ENCODE data around the gene MCTP1. TPM values are rescaled to one million over a fixed set of nuclear protein-coding genes. Genes with fewer than 3 reads are reported as not detected.

MCTP1 gene
- total RNA-seq, 4 donors from 2014 or later: 5.7 to 33.5 (median 17.4) TPM

- H3K9me3 ChIP-seq: no peaks in the 10 kb centered on the region
- intact Hi-C loops (cut with DNase I): no loop called here
- no peaks in the 10 kb centered on the region for H3K36me3 ChIP-seq
- H3K27ac ChIP-seq: no peak overlapping the region
- H3K4me1 ChIP-seq: peaks cover 16 to 24% of the 10 kb centered on the region in 2 donors
- no peak for DNase-seq
- no peak overlapping the region for H3K4me3 ChIP-seq (replicated peaks in 1 of 3)
- no peak for TF ChIP-seq POLR2A (IDR thresholded peaks at IDR 0.05)
- TF ChIP-seq CTCF (IDR thresholded peaks at IDR 0.05): no peak
- 78 to 90% methylated on average over 2 of the region's 2 CpGs for WGBS, 2 donors
- no peaks in the 10 kb centered on the region for H3K27me3 ChIP-seq
Measured at GRCh38 chr5:94749042-94749441, 535.9 kb downstream of the MCTP1 start.

- no peak overlapping the region for H3K4me3 ChIP-seq (replicated peaks in 1 of 3)
- H3K27ac ChIP-seq: no peak overlapping the region
- no peaks in the 10 kb centered on the region for H3K9me3 ChIP-seq
- intact Hi-C loops (cut with DNase I): no loop called here
- 41 to 50% methylated on average over 3 of the region's 3 CpGs for WGBS, 2 donors
- TF ChIP-seq POLR2A (IDR thresholded peaks at IDR 0.05): no peak
- no peak for TF ChIP-seq CTCF (IDR thresholded peaks at IDR 0.05)
- no peaks in the 10 kb centered on the region for H3K27me3 ChIP-seq
- no peaks in the 10 kb centered on the region for H3K36me3 ChIP-seq
- peaks cover 16 to 24% of the 10 kb centered on the region in 2 donors for H3K4me1 ChIP-seq
- no peak for DNase-seq
Measured at GRCh38 chr5:94748212-94748611, 536.7 kb downstream of the MCTP1 start.

- no peaks in the 10 kb centered on the region for H3K9me3 ChIP-seq
Measured at GRCh38 chr5:94747371-94747770, 537.5 kb downstream of the MCTP1 start.

GRCh38 chr5:94746731-94747124, 538.2 kb downstream of the MCTP1 start:
- Histone ChIP-seq H3K27me3 (no peaks in the 10 kb centered on the region), H3K27ac (peak overlapping the region in 1 of 3 donors; percentile 38), H3K4me1 (peaks cover 5 to 15% of the 10 kb centered on the region in 2 donors), H3K9me3 (no peaks in the 10 kb centered on the region), H3K36me3 (no peaks in the 10 kb centered on the region), H3K4me3 (replicated peaks in 1 of 3) (no peak overlapping the region)
- peak; percentile 25 to 33 for DNase-seq
- TF ChIP-seq POLR2A (IDR thresholded peaks at IDR 0.05): no peak
- TF ChIP-seq CTCF (IDR thresholded peaks at IDR 0.05): no peak
- intact Hi-C loops (cut with DNase I): no loop called here
- 14 to 19% methylated on average over 1 of the region's 1 CpG for WGBS, 2 donors

More at GRCh38 chr5:94747371-94747770, 537.5 kb downstream of the MCTP1 start:
- TF ChIP-seq CTCF (IDR thresholded peaks at IDR 0.05) (no peak), POLR2A (IDR thresholded peaks at IDR 0.05) (no peak)
- 97 to 98% methylated on average over 4 of the region's 4 CpGs for WGBS, 2 donors
- intact Hi-C loops (cut with DNase I): no loop called here
- H3K4me1 ChIP-seq: peaks cover 9 to 20% of the 10 kb centered on the region in 2 donors
- DNase-seq: no peak
- no peaks in the 10 kb centered on the region for H3K27me3 ChIP-seq
- no peak overlapping the region for H3K27ac ChIP-seq
- H3K36me3 ChIP-seq: no peaks in the 10 kb centered on the region
- H3K4me3 ChIP-seq (replicated peaks in 1 of 3): no peak overlapping the region

GRCh38 chr5:94745786-94746730, 538.8 kb downstream of the MCTP1 start:
- no peaks in the 10 kb centered on the region for H3K36me3 ChIP-seq
- H3K4me1 ChIP-seq: peaks cover 2 to 12% of the 10 kb centered on the region in 2 donors
- no peaks in the 10 kb centered on the region for H3K27me3 ChIP-seq
- TF ChIP-seq CTCF (IDR thresholded peaks at IDR 0.05): no peak
- TF ChIP-seq POLR2A (IDR thresholded peaks at IDR 0.05): no peak
- 84% methylated on average over 5 of the region's 5 CpGs for WGBS, 2 donors
- H3K9me3 ChIP-seq: no peaks in the 10 kb centered on the region
- no peak for DNase-seq
- intact Hi-C loops (cut with DNase I): no loop called here
- H3K4me3 ChIP-seq (replicated peaks in 1 of 3): no peak overlapping the region
- no peak overlapping the region for H3K27ac ChIP-seq
